Keratinocyte (primary cell): ENCODE measurements around the gene LPAR3. TPM values are rescaled to one million over a fixed set of nuclear protein-coding genes. Genes with fewer than 3 reads are reported as not detected.

Experiments
- DNase-seq: peaks from one replicate; pipeline ENCODE4 v3.0.0-alpha.2; 2011; ENCODE audit warnings: low read depth, missing footprints, low spot score
- FAIRE-seq: peaks from 2 replicates; lab custom pipeline; 2011; peaks lifted over from hg19 to GRCh38; lab: Jason Lieb, UNC
- H2AFZ ChIP-seq: 2 replicates; pipeline ENCODE4 v1.6.0; 2012; ENCODE audit warnings: low read length, control low read depth, inconsistent platforms; ENCODE audit not compliant: control insufficient read depth
- H3K27ac ChIP-seq: 2 replicates; pipeline ENCODE4 v1.5.1; 2011; ENCODE audit warnings: low read length; ENCODE audit not compliant: control insufficient read depth, insufficient read depth
- H3K27me3 ChIP-seq: 3 replicates; pipeline ENCODE4 v1.6.0; 2011; ENCODE audit warnings: low read length; ENCODE audit not compliant: control insufficient read depth, insufficient read depth; ENCODE audit errors: extremely low read depth
- H3K36me3 ChIP-seq, 2 experiments: 2 replicates in 1 of 2; 3 replicates in 1 of 2; pipeline ENCODE4 v1.5.1; 2011; ENCODE audit warnings: low read length in 2 of 2, mild to moderate bottlenecking in 1 of 2; ENCODE audit not compliant: control insufficient read depth in 2 of 2, insufficient read depth in 2 of 2; ENCODE audit errors: extremely low read depth in 1 of 2
- H3K4me1 ChIP-seq: 3 replicates; pipeline ENCODE4 v1.5.1; 2011; ENCODE audit warnings: low read length; ENCODE audit not compliant: control insufficient read depth, insufficient read depth; ENCODE audit errors: extremely low read depth
- H3K4me2 ChIP-seq: 3 replicates; pipeline ENCODE4 v1.6.0; 2011; ENCODE audit warnings: low read depth, low read length; ENCODE audit not compliant: control insufficient read depth, insufficient read depth; ENCODE audit errors: extremely low read depth
- H3K4me3 ChIP-seq, 3 experiments: fragments of 200-600 bp in 1 of 3; sonication (generic) in 1 of 3; 2 replicates in 2 of 3; 3 replicates in 1 of 3; pipeline ENCODE4 v1.5.1; 2011 to 2016; ENCODE audit warnings: low read length in 3 of 3, mild to moderate bottlenecking in 3 of 3, control low read depth in 2 of 3, inconsistent platforms in 1 of 3, low read depth in 1 of 3, mixed read lengths in 1 of 3, mixed run types in 1 of 3, moderate library complexity in 1 of 3; ENCODE audit not compliant: control insufficient read depth in 2 of 3, insufficient read depth in 2 of 3; ENCODE audit errors: extremely low read depth in 1 of 3
- H3K79me2 ChIP-seq: 2 replicates; pipeline ENCODE4 v1.6.0; 2012; ENCODE audit warnings: low read length; ENCODE audit not compliant: control insufficient read depth, insufficient read depth
- H3K9ac ChIP-seq: 3 replicates; pipeline ENCODE4 v1.6.0; 2011; ENCODE audit warnings: low read length; ENCODE audit not compliant: control insufficient read depth, insufficient read depth; ENCODE audit errors: extremely low read depth
- H3K9me1 ChIP-seq: 3 replicates; pipeline ENCODE4 v1.6.0; 2011; ENCODE audit warnings: low read length; ENCODE audit not compliant: control insufficient read depth, insufficient read depth; ENCODE audit errors: extremely low read depth
- H3K9me3 ChIP-seq: 2 replicates; pipeline ENCODE4 v1.5.1; 2012; ENCODE audit warnings: low read depth, low read length; ENCODE audit not compliant: control insufficient read depth
- H4K20me1 ChIP-seq: 3 replicates; pipeline ENCODE4 v1.6.0; 2011; ENCODE audit warnings: low read length; ENCODE audit not compliant: control insufficient read depth, insufficient read depth; ENCODE audit errors: extremely low read depth
- EZH2 ChIP-seq: IDR thresholded peaks from one replicate; pipeline ENCODE4 v1.6.1; 2012; ENCODE audit warnings: inconsistent platforms, mild to moderate bottlenecking, low read length, moderate library complexity
- dilution Hi-C: fragments of 300-500 bp; cut with MboI; formaldehyde crosslinking; loops from one replicate; pipeline ENCODE4 v1.7.0; 2020; ENCODE audit warnings: low sequenced_read_pairs; ENCODE audit not compliant: extremely low pct_ligation_motif_present
- polyA plus RNA-seq, 5 experiments: library from polyadenylated mRNA; depleted of rRNA in 3 of 5; stranded (reverse) in 3 of 5; stranded (forward) in 1 of 5; unstranded in 1 of 5; fragments of >200 nt; gene quantifications; 1 replicate in 1 of 5; 2 replicates in 3 of 5; 3 replicates in 1 of 5; pipeline versions ENCODE4 v1.2.1 to v1.2.3, GENCODE V29; 2011 to 2012; ENCODE audit warnings: missing spikeins in 2 of 5, low read depth in 1 of 5, low replicate concordance in 1 of 5
- TF ChIP-seq, protein P1 (sequence below), 3 experiments: IDR thresholded peaks in 1 of 3; conservative IDR thresholded peaks in 1 of 3; optimal IDR thresholded peaks in 1 of 3; 2 replicates in 2 of 3; 3 replicates in 1 of 3; pipeline versions ENCODE3 to v1.5.1; 2011; ENCODE audit warnings: low read length in 3 of 3, mild to moderate bottlenecking in 3 of 3, moderate library complexity in 2 of 3, control low read depth in 1 of 3, inconsistent platforms in 1 of 3; ENCODE audit not compliant: insufficient read depth in 2 of 3; ENCODE audit errors: extremely low read depth in 1 of 3

Gene LPAR3
- polyA plus RNA-seq, 1 donor (not counting 4 experiments of a cell fraction or from before 2014, with no cell fraction given), result 42.1 TPM

DNA sequence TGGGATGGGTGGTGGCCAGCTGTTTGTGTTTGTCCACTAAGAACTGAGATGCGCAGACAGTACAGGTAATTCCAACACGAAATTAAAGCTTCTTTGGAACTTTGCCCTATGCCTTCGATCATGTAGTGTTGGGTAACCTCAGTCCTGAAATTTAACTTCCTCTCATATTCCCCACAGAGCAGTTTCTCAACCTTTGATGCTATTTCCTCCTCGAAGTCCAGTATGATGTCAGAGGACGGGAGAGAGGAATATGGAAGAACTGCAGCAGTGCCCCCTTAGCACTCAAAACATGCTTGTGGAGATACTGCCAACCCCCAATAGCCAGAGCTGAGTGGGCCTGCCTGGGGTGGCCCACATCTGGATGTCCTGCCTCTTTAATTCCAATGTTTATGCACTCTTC, 3.6 kb downstream of the LPAR3 start:
- dilution Hi-C loops, result no loop called here
- Histone ChIP-seq H3K4me2 (peak overlapping the region; percentile 38), H3K9me1 (peaks cover 2% of the 10 kb centered on the region), H3K27me3 (no peaks in the 10 kb centered on the region), H2AFZ (no peak overlapping the region), H3K36me3 (peaks cover 0 to 17% of the 10 kb centered on the region in 2 experiments), H3K9ac (no peak overlapping the region), H4K20me1 (no peaks in the 10 kb centered on the region), H3K27ac (peak overlapping the region; percentile 60), H3K9me3 (no peaks in the 10 kb centered on the region), H3K4me3 (no peak overlapping the region), H3K79me2 (peaks cover 58% of the 10 kb centered on the region), H3K4me1 (peaks cover 61% of the 10 kb centered on the region)
- DNase-seq, result no peak
- TF ChIP-seq, protein P1, sequence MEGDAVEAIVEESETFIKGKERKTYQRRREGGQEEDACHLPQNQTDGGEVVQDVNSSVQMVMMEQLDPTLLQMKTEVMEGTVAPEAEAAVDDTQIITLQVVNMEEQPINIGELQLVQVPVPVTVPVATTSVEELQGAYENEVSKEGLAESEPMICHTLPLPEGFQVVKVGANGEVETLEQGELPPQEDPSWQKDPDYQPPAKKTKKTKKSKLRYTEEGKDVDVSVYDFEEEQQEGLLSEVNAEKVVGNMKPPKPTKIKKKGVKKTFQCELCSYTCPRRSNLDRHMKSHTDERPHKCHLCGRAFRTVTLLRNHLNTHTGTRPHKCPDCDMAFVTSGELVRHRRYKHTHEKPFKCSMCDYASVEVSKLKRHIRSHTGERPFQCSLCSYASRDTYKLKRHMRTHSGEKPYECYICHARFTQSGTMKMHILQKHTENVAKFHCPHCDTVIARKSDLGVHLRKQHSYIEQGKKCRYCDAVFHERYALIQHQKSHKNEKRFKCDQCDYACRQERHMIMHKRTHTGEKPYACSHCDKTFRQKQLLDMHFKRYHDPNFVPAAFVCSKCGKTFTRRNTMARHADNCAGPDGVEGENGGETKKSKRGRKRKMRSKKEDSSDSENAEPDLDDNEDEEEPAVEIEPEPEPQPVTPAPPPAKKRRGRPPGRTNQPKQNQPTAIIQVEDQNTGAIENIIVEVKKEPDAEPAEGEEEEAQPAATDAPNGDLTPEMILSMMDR (optimal IDR thresholded peaks at IDR 0.05 in 1 of 3, IDR thresholded peaks at IDR 0.05 in 1 of 3, conservative IDR thresholded peaks at IDR 0.05 in 1 of 3; ENCODE audit: extremely low read depth in 1 of 3, insufficient read depth in 2 of 3, low read length in 3 of 3), result no peak
- TF ChIP-seq EZH2, result no peak
- no peak for FAIRE-seq

DNA sequence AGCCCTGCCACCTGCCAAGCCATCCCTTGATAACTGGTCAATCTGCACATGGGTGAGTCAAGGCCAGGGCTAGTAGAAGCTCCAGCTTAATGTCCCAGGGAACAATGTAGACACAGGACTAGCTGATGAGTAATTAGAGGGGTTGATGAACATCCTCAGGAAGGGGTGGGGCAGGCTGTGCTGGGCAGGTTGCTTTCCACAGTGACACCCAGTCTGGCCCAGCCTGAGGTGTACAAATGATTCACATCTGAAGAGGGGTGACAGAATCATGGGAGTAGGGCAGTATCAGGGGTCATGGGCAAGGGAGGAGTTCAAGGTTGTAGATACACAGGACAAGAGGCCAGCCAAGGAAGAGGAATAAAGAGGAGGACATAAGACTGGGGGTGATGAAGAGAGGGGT, 4.3 kb downstream of the LPAR3 start:
- H3K27me3 ChIP-seq, result no peaks in the 10 kb centered on the region
- H3K9me3 ChIP-seq, result no peaks in the 10 kb centered on the region
- FAIRE-seq, result peak; percentile 98
- peaks cover 63% of the 10 kb centered on the region for H3K4me1 ChIP-seq
- no peak overlapping the region for H3K4me3 ChIP-seq
- H4K20me1 ChIP-seq, result no peaks in the 10 kb centered on the region
- H3K36me3 ChIP-seq, result peaks cover 0 to 17% of the 10 kb centered on the region in 2 experiments
- peak; percentile 59 for DNase-seq
- TF ChIP-seq, protein P1 (optimal IDR thresholded peaks at IDR 0.05 in 1 of 3, IDR thresholded peaks at IDR 0.05 in 1 of 3, conservative IDR thresholded peaks at IDR 0.05 in 1 of 3; ENCODE audit: extremely low read depth in 1 of 3, insufficient read depth in 2 of 3, low read length in 3 of 3), result no peak
- no peak for TF ChIP-seq EZH2
- peaks cover 61% of the 10 kb centered on the region for H3K79me2 ChIP-seq
- peaks cover 2% of the 10 kb centered on the region for H3K9me1 ChIP-seq
- dilution Hi-C loops, result no loop called here
- H3K27ac ChIP-seq, result peak overlapping the region; percentile 60
- H3K9ac ChIP-seq, result no peak overlapping the region
- no peak overlapping the region for H2AFZ ChIP-seq
- peak overlapping the region; percentile 38 for H3K4me2 ChIP-seq
